T-helper 2 cell (primary cell): Measurements from ENCODE around the gene TBCD.
"Not testable (repeated sequence)": the region's sequence is repeated elsewhere in the genome, so short reads cannot be mapped to it uniquely, and the experiment has no call there.

Source experiments
- DNase-seq, 5 experiments: peaks; one replicate each; pipeline versions ENCODE4 v3.0.0 to v3.0.0-alpha.2; 2012 to 2022

The TBCD gene

GRCh38 chr17:82941021-82942001, 189.4 kb downstream of the TBCD start:
- DNase-seq: no peak

- no peak for DNase-seq
Observed at GRCh38 chr17:82942166-82943130, 190.6 kb downstream of the TBCD start.

- no peak for DNase-seq
Observed at GRCh38 chr17:82943339-82943738, 191.5 kb downstream of the TBCD start.

GRCh38 chr17:82943751-82944150, 191.9 kb downstream of the TBCD start:
- DNase-seq: no peak

- no peak for DNase-seq
Observed at GRCh38 chr17:82944990-82945389, 193.1 kb downstream of the TBCD start.

- no peak for DNase-seq
Observed at GRCh38 chr17:82946081-82946480, 194.2 kb downstream of the TBCD start.

- no peak for DNase-seq
Observed at GRCh38 chr17:82947051-82947991, 195.5 kb downstream of the TBCD start.

GRCh38 chr17:82948081-82948511, 196.2 kb downstream of the TBCD start:
- DNase-seq: no peak

GRCh38 chr17:82948957-82949356, 197.1 kb downstream of the TBCD start:
- no peak for DNase-seq

- no peak for DNase-seq
Observed at GRCh38 chr17:82949361-82949760, 197.5 kb downstream of the TBCD start.

- no peak for DNase-seq
Observed at GRCh38 chr17:82949984-82950383, 198.1 kb downstream of the TBCD start.

- DNase-seq: no peak
Observed at GRCh38 chr17:82950525-82951102, 198.7 kb downstream of the TBCD start.

- no peak for DNase-seq
Observed at GRCh38 chr17:82952019-82952418, 200.2 kb downstream of the TBCD start.

GRCh38 chr17:82955106-82955505, 203.2 kb downstream of the TBCD start:
- DNase-seq: not testable (repeated sequence)

- not testable (repeated sequence) for DNase-seq
Observed at GRCh38 chr17:82955627-82956026, 203.8 kb downstream of the TBCD start.

- DNase-seq: no peak
Observed at GRCh38 chr17:82956146-82956725, 204.4 kb downstream of the TBCD start.

- DNase-seq: no peak
Observed at GRCh38 chr17:82956726-82957468, 205.0 kb downstream of the TBCD start.

- DNase-seq: no peak
Observed at GRCh38 chr17:82957469-82957795, 205.6 kb downstream of the TBCD start.

GRCh38 chr17:82957961-82958561, 206.2 kb downstream of the TBCD start:
- no peak for DNase-seq

GRCh38 chr17:82959242-82959930, 207.5 kb downstream of the TBCD start:
- DNase-seq: no peak
